RWPE1 (cell line): ENCODE measurements around the gene ADGRL3.
"Not testable (repeated sequence)": the region's sequence is repeated elsewhere in the genome, so short reads cannot be mapped to it uniquely, and the experiment has no call there.

Experiments
- CTCF ChIA-PET: fragments of 350-600 bp; sonication (Branson Sonifier 250); formaldehyde crosslinking; extraction: SDS; loops from one replicate; lab custom pipeline; 2021; lab: Yijun Ruan, JAX
- POLR2A ChIA-PET: fragments of 400-600 bp; formaldehyde crosslinking; extraction: SDS; loops from one replicate; lab custom pipeline; 2020; ENCODE audit warnings: antibody characterized with exemption; ENCODE audit not compliant: low non-redundant PET; lab: Yijun Ruan, JAX
- DNase-seq: peaks from one replicate; pipeline ENCODE4 v3.0.0; 2012; ENCODE audit warnings: low spot score
- H3K27ac ChIP-seq: fragments of 450-650 bp; 2 replicates; pipeline ENCODE4 v1.5.1; 2017
- CTCF ChIP-seq: fragments of 450-650 bp; conservative IDR thresholded peaks from 2 replicates; pipeline ENCODE4 v1.5.1; 2017; ENCODE audit warnings: low read depth, mild to moderate bottlenecking

Gene ADGRL3

GRCh38 chr4:61375301-61375700, 175.2 kb downstream of the ADGRL3 start:
- ChIA-PET POLR2A (no interaction called here), CTCF (interaction anchor here (0.5 kb wide), 1 partner anchor 12 kb away, joined by 4 read pairs; no protein-coding TSS in a partner anchor)
- peak; percentile 41 for DNase-seq
- no peak for TF ChIP-seq CTCF
- H3K27ac ChIP-seq = no peak overlapping the region

GRCh38 chr4:61376301-61376700, 176.2 kb downstream of the ADGRL3 start:
- ChIA-PET POLR2A (no interaction called here), CTCF (no interaction called here)
- no peak overlapping the region for H3K27ac ChIP-seq
- TF ChIP-seq CTCF = no peak
- DNase-seq = no peak

GRCh38 chr4:61379406-61379805, 179.3 kb downstream of the ADGRL3 start:
- POLR2A ChIA-PET = no interaction called here
- H3K27ac ChIP-seq = no peak overlapping the region
- DNase-seq = no peak
- CTCF ChIA-PET = no interaction called here
- no peak for TF ChIP-seq CTCF

- CTCF ChIA-PET = no interaction called here
- POLR2A ChIA-PET = no interaction called here
- H3K27ac ChIP-seq = no peak overlapping the region
- DNase-seq = no peak
- TF ChIP-seq CTCF = no peak
Measured at GRCh38 chr4:61380865-61381264, 180.7 kb downstream of the ADGRL3 start.

GRCh38 chr4:61385256-61385655, 185.1 kb downstream of the ADGRL3 start:
- CTCF ChIA-PET = interaction anchor here (0.7 kb wide), 1 partner anchor 461 kb away, joined by 4 read pairs; no protein-coding TSS in a partner anchor
- TF ChIP-seq CTCF = no peak
- no peak for DNase-seq

GRCh38 chr4:61387372-61387771, 187.2 kb downstream of the ADGRL3 start:
- CTCF ChIA-PET = interaction anchor here (0.5 kb wide), 1 partner anchor 28 kb away, joined by 7 read pairs; no protein-coding TSS in a partner anchor
- DNase-seq, H3K27ac ChIP-seq, POLR2A ChIA-PET: not testable (repeated sequence)

More at GRCh38 chr4:61385256-61385655, 185.1 kb downstream of the ADGRL3 start:
- POLR2A ChIA-PET = no interaction called here
- H3K27ac ChIP-seq = no peak overlapping the region

- no peak for TF ChIP-seq CTCF
- ChIA-PET POLR2A (no interaction called here), CTCF (no interaction called here)
- no peak for DNase-seq
- no peak overlapping the region for H3K27ac ChIP-seq
Measured at GRCh38 chr4:61389640-61390039, 189.5 kb downstream of the ADGRL3 start.
